Body of pancreas (tissue), 4 donors: ENCODE data around the gene TTLL11. TPM values are rescaled to one million over a fixed set of nuclear protein-coding genes. Genes with fewer than 3 reads are reported as not detected.

Source experiments
- ATAC-seq: fragments of 150-250 bp; one replicate; pipeline ENCODE4 v1.9.1; 2016
- DNase-seq, 4 donors: peaks; one replicate each; pipeline ENCODE4 v3.0.0-alpha.2; 2019
- H3K27ac ChIP-seq, 4 donors: fragments of 200-600 bp; sonication (generic); 1 replicate in 3 of 4; 2 replicates in 1 of 4; pipeline versions ENCODE4 v1.5.1 to v1.6.1; 2016 to 2019; ENCODE audit warnings: mild to moderate bottlenecking in 1 of 4, mixed read lengths in 1 of 4, moderate library complexity in 1 of 4
- H3K27me3 ChIP-seq, 2 donors: fragments of 200-600 bp; sonication (generic); one replicate each; pipeline ENCODE4 v1.6.0; 2016; ENCODE audit warnings: mild to moderate bottlenecking in 1 of 2
- H3K36me3 ChIP-seq, 2 donors: fragments of 200-600 bp; sonication (generic); replicated peaks in 1 of 2; 2 replicates each; pipeline ENCODE4 v1.5.1; 2016; ENCODE audit warnings: low read depth in 2 of 2; ENCODE audit not compliant: insufficient read depth in 1 of 2
- H3K4me1 ChIP-seq: fragments of 200-600 bp; sonication (generic); one replicate; pipeline ENCODE4 v1.6.0; 2016
- H3K4me3 ChIP-seq, 2 donors: fragments of 200-600 bp; sonication (generic); 1 replicate in 1 of 2; 2 replicates in 1 of 2; pipeline ENCODE4 v1.5.1; 2016 to 2019
- H3K9me3 ChIP-seq, 3 donors: fragments of 200-600 bp; sonication (generic); 1 replicate in 2 of 3; 2 replicates in 1 of 3; pipeline ENCODE4 v1.5.1; 2016
- CTCF ChIP-seq, 7 experiments: fragments of 450-650 bp in 4 of 7; fragments of 200-600 bp in 3 of 7; sonication (generic) in 3 of 7; IDR thresholded peaks; one replicate each; pipeline ENCODE4 v1.5.1; 2016 to 2019; ENCODE audit warnings: antibody characterized with exemption in 7 of 7
- POLR2A ChIP-seq, 3 donors: fragments of 450-650 bp; IDR thresholded peaks; one replicate each; pipeline ENCODE4 v1.6.1; 2016; ENCODE audit warnings: antibody characterized with exemption in 3 of 3, mild to moderate bottlenecking in 2 of 3
- WGBS, 2 donors: methylation state at CpG; one replicate each; pipeline ENCODE4 v1.1.5; 2017; 5-methylcytosine and 5-hydroxymethylcytosine counted together
- intact Hi-C: fragments of 100-400 bp; cut with DNase I; formaldehyde crosslinking; loops from one replicate; pipeline ENCODE4 v1.15.1; 2023
- total RNA-seq, 2 donors: library from RNA; depleted of rRNA; stranded (reverse); fragments of >200 nt; gene quantifications; one replicate each; pipeline ENCODE4 v1.1.0, GENCODE V29; 2016

TTLL11 gene
- total RNA-seq, 2 donors from 2014 or later, result 14.5 to 16.8 TPM

- H3K4me1 ChIP-seq, result no peaks in the 10 kb centered on the region
- intact Hi-C loops, result loop anchor here (10.0 kb wide), 1 partner anchor 695 kb away; the partner anchor contains the start of gene OR1K1
- TF ChIP-seq POLR2A (IDR thresholded peaks at IDR 0.05) (no peak), CTCF (IDR thresholded peaks at IDR 0.05) (no peak)
- no peaks in the 10 kb centered on the region for H3K36me3 ChIP-seq
- WGBS, 2 donors, result 56 to 65% methylated on average over 1 to 7 of the region's 7 CpGs
- DNase-seq (no peak), ATAC-seq (no peak)
- H3K27me3 ChIP-seq, result no peaks in the 10 kb centered on the region
- H3K27ac ChIP-seq, result no peak overlapping the region
- H3K9me3 ChIP-seq, result no peaks in the 10 kb centered on the region
- H3K4me3 ChIP-seq, result no peak overlapping the region
Observed at GRCh38 chr9:122110100-122110833, 17.2 kb upstream of the TTLL11 start.

- 81 to 83% methylated on average over 2 to 3 of the region's 3 CpGs for WGBS, 2 donors
- no peaks in the 10 kb centered on the region for H3K27me3 ChIP-seq
- no peaks in the 10 kb centered on the region for H3K4me1 ChIP-seq
- H3K27ac ChIP-seq, result no peak overlapping the region
- ATAC-seq, result no peak
- intact Hi-C loops, result no loop called here
- no peak for DNase-seq
- no peaks in the 10 kb centered on the region for H3K36me3 ChIP-seq
- no peak for TF ChIP-seq CTCF (IDR thresholded peaks at IDR 0.05)
- TF ChIP-seq POLR2A (IDR thresholded peaks at IDR 0.05), result no peak
- no peaks in the 10 kb centered on the region for H3K9me3 ChIP-seq
- H3K4me3 ChIP-seq, result no peak overlapping the region
Observed at GRCh38 chr9:122109035-122109813, 16.1 kb upstream of the TTLL11 start.

- H3K27ac ChIP-seq, result no peak overlapping the region
- no peaks in the 10 kb centered on the region for H3K9me3 ChIP-seq
- H3K4me3 ChIP-seq, result no peak overlapping the region
- no peak for ATAC-seq
- 72 to 80% methylated on average over 7 of the region's 7 CpGs for WGBS, 2 donors
- no peak for DNase-seq
- no peaks in the 10 kb centered on the region for H3K36me3 ChIP-seq
- intact Hi-C loops, result no loop called here
- H3K4me1 ChIP-seq, result no peaks in the 10 kb centered on the region
- TF ChIP-seq POLR2A (IDR thresholded peaks at IDR 0.05), result no peak
- H3K27me3 ChIP-seq, result no peaks in the 10 kb centered on the region
Observed at GRCh38 chr9:122107291-122107805, 14.2 kb upstream of the TTLL11 start.

- intact Hi-C loops, result no loop called here
- Histone ChIP-seq H3K9me3 (no peaks in the 10 kb centered on the region), H3K4me1 (no peaks in the 10 kb centered on the region), H3K36me3 (no peaks in the 10 kb centered on the region), H3K4me3 (no peak overlapping the region), H3K27ac (no peak overlapping the region), H3K27me3 (no peaks in the 10 kb centered on the region)
- ATAC-seq (no peak), DNase-seq (no peak)
- TF ChIP-seq CTCF (IDR thresholded peaks at IDR 0.05) (no peak), POLR2A (IDR thresholded peaks at IDR 0.05) (no peak)
- WGBS, 2 donors, result 33 to 48% methylated on average over 2 of the region's 2 CpGs
Observed at GRCh38 chr9:122106576-122106975, 13.5 kb upstream of the TTLL11 start.

GRCh38 chr9:122103985-122104384 is 10.9 kb upstream of the TTLL11 start:
- DNase-seq, result no peak
- TF ChIP-seq CTCF (IDR thresholded peaks at IDR 0.05) (no peak), POLR2A (IDR thresholded peaks at IDR 0.05) (no peak)
- H3K4me1 ChIP-seq, result no peaks in the 10 kb centered on the region
- no peaks in the 10 kb centered on the region for H3K27me3 ChIP-seq
- H3K4me3 ChIP-seq, result no peak overlapping the region
- no peak overlapping the region for H3K27ac ChIP-seq
- H3K9me3 ChIP-seq, result no peaks in the 10 kb centered on the region
- WGBS, 2 donors, result 80 to 100% methylated on average over 1 of the region's 1 CpG
- ATAC-seq, result no peak
- H3K36me3 ChIP-seq, result no peaks in the 10 kb centered on the region
- intact Hi-C loops, result no loop called here
